ENCODE data around the gene MRPL34. TPM values are rescaled to one million over a fixed set of nuclear protein-coding genes. Genes with fewer than 3 reads are reported as not detected.

Gene MRPL34
- total RNA-seq, 2 experiments from 2014 or later: 28.4 to 28.7 TPM

DNA sequence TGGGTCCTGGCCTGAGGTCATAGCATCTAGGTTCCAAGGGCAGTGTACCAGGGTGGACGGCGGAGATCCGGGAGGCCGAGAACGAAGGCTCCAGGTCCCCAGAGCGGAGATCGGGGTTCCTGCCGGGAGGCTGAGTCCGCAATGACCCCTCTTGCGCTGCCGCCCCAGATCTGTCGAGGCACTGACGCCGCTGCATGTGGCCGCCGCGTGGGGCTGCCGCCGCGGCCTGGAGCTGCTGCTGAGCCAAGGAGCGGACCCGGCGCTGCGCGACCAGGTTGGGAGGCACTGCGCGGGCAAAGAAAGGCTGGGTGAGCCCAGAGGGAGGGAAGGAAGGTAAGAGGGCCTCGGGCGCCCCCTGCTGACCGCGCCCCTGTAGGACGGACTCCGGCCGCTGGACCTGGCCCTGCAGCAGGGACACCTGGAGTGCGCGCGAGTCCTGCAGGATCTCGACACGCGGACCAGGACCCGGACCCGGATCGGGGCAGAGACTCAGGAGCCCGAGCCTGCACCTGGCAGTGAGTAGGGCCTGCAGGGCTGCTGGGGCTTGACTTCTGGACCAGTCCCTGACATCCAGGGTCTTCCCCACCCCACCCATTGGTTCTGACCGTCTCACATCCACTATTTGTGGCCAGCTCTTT is 23.1 kb upstream of the MRPL34 start:
- ChIA-PET POLR2A (interaction anchor here (1.6 kb wide), 1 partner anchor 16 kb away, joined by 4 read pairs; the partner anchor contains the start of gene BABAM1), CTCF (interaction anchor here (0.7 to 3.5 kb wide), 6 partner anchors 10 to 98 kb away, joined by 3 to 21 read pairs (median 6); partner anchors contain the start of genes BABAM1 and MRPL34)
- Mint-ChIP-seq H3K27ac (no peak overlapping the region), H3K27me3 (peaks cover 11% of the 10 kb centered on the region), H3K36me3 (ENCODE audit: low read depth) (peaks cover 2% of the 10 kb centered on the region), H3K9me3 (no peaks in the 10 kb centered on the region), H3K4me1 (ENCODE audit: low read depth) (peaks cover 10% of the 10 kb centered on the region), H3K4me3 (peak overlapping the region; percentile 63)
- H3K27me3 ChIP-seq (ENCODE audit: control insufficient read depth in 1 of 2, insufficient read depth in 2 of 2, low read length in 2 of 2): peaks cover 0 to 5% of the 10 kb centered on the region in 2 experiments
- H3K27ac ChIP-seq (ENCODE audit: low read depth in 1 of 2, low read length in 2 of 2): no peak overlapping the region
- TF ChIP-seq, protein P1, sequence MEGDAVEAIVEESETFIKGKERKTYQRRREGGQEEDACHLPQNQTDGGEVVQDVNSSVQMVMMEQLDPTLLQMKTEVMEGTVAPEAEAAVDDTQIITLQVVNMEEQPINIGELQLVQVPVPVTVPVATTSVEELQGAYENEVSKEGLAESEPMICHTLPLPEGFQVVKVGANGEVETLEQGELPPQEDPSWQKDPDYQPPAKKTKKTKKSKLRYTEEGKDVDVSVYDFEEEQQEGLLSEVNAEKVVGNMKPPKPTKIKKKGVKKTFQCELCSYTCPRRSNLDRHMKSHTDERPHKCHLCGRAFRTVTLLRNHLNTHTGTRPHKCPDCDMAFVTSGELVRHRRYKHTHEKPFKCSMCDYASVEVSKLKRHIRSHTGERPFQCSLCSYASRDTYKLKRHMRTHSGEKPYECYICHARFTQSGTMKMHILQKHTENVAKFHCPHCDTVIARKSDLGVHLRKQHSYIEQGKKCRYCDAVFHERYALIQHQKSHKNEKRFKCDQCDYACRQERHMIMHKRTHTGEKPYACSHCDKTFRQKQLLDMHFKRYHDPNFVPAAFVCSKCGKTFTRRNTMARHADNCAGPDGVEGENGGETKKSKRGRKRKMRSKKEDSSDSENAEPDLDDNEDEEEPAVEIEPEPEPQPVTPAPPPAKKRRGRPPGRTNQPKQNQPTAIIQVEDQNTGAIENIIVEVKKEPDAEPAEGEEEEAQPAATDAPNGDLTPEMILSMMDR (IDR thresholded peaks at IDR 0.05): peak; percentile 97
- H3K9me3 ChIP-seq (ENCODE audit: control insufficient read depth in 1 of 2, insufficient read depth in 1 of 2, low read length in 2 of 2): no peaks in the 10 kb centered on the region
- intact Hi-C loops (cut with DNase I, micrococcal nuclease): loop anchor here (1.0 to 2.0 kb wide), 6 partner anchors 22 to 511 kb away; no protein-coding TSS in a partner anchor
- DNase-seq: peak; percentile 58 to 89 (median 74)
- peak overlapping the region; percentile 51 for H3K4me3 ChIP-seq (ENCODE audit: low read length)
- H3K4me1 ChIP-seq (ENCODE audit: insufficient read depth, low read length): peaks cover 20% of the 10 kb centered on the region
- ATAC-seq (ENCODE audit: poor library complexity): peak; percentile 96
- H3K36me3 ChIP-seq (ENCODE audit: insufficient read depth, low read length): peaks cover 8% of the 10 kb centered on the region

GRCh38 chr19:17283504-17283996 is 22.1 kb upstream of the MRPL34 start:
- intact Hi-C loops (cut with DNase I, micrococcal nuclease): loop anchor here (1.0 to 2.0 kb wide), 3 partner anchors 23 to 79 kb away; no protein-coding TSS in a partner anchor
- Histone ChIP-seq H3K36me3 (ENCODE audit: insufficient read depth, low read length) (peaks cover 6% of the 10 kb centered on the region), H3K27ac (ENCODE audit: low read depth in 1 of 2, low read length in 2 of 2) (no peak overlapping the region), H3K4me3 (ENCODE audit: low read length) (no peak overlapping the region), H3K27me3 (ENCODE audit: control insufficient read depth in 1 of 2, insufficient read depth in 2 of 2, low read length in 2 of 2) (peaks cover 0 to 5% of the 10 kb centered on the region in 2 experiments), H3K9me3 (ENCODE audit: control insufficient read depth in 1 of 2, insufficient read depth in 1 of 2, low read length in 2 of 2) (no peaks in the 10 kb centered on the region), H3K4me1 (ENCODE audit: insufficient read depth, low read length) (peaks cover 20% of the 10 kb centered on the region)
- Mint-ChIP-seq H3K27ac (no peak overlapping the region), H3K27me3 (peaks cover 15% of the 10 kb centered on the region), H3K36me3 (ENCODE audit: low read depth) (no peaks in the 10 kb centered on the region), H3K9me3 (no peaks in the 10 kb centered on the region), H3K4me1 (ENCODE audit: low read depth) (peaks cover 10% of the 10 kb centered on the region), H3K4me3 (peak overlapping the region; percentile 46)
- POLR2A ChIA-PET: no interaction called here
- DNase-seq (no peak), ATAC-seq (ENCODE audit: poor library complexity) (no peak)
- TF ChIP-seq, protein P1 (IDR thresholded peaks at IDR 0.05): no peak
- CTCF ChIA-PET: interaction anchor here (1.0 to 3.5 kb wide), 3 partner anchors 9 to 23 kb away, joined by 5 to 21 read pairs (median 9); partner anchors contain the start of gene BABAM1

GRCh38 chr19:17285415-17286135 is 20.1 kb upstream of the MRPL34 start:
- H3K4me1 Mint-ChIP-seq (ENCODE audit: low read depth): peaks cover 13% of the 10 kb centered on the region
- Histone ChIP-seq H3K4me1 (ENCODE audit: insufficient read depth, low read length) (peaks cover 23% of the 10 kb centered on the region), H3K27ac (ENCODE audit: low read depth in 1 of 2, low read length in 2 of 2) (no peak overlapping the region), H3K9me3 (ENCODE audit: control insufficient read depth in 1 of 2, insufficient read depth in 1 of 2, low read length in 2 of 2) (no peaks in the 10 kb centered on the region), H3K27me3 (ENCODE audit: control insufficient read depth in 1 of 2, insufficient read depth in 2 of 2, low read length in 2 of 2) (peaks cover 0 to 5% of the 10 kb centered on the region in 2 experiments), H3K36me3 (ENCODE audit: insufficient read depth, low read length) (no peaks in the 10 kb centered on the region), H3K4me3 (ENCODE audit: low read length) (no peak overlapping the region)
- ChIA-PET POLR2A (no interaction called here), CTCF (interaction anchor here (1.0 kb wide), 1 partner anchor 25 kb away, joined by 3 read pairs; no protein-coding TSS in a partner anchor)
- DNase-seq: no peak
- intact Hi-C loops (cut with DNase I, micrococcal nuclease): no loop called here
- no peaks in the 10 kb centered on the region for H3K9me3 Mint-ChIP-seq
- no peak overlapping the region for H3K4me3 Mint-ChIP-seq
- TF ChIP-seq, protein P1 (IDR thresholded peaks at IDR 0.05): no peak
- H3K27me3 Mint-ChIP-seq: peaks cover 15% of the 10 kb centered on the region
- no peaks in the 10 kb centered on the region for H3K36me3 Mint-ChIP-seq (ENCODE audit: low read depth)
- H3K27ac Mint-ChIP-seq: no peak overlapping the region
- no peak for ATAC-seq (ENCODE audit: poor library complexity)
